CD14-positive monocyte (primary cell): ENCODE results near the gene SYS1. TPM values are rescaled to one million over a fixed set of nuclear protein-coding genes. Genes with fewer than 3 reads are reported as not detected.

ENCODE experiments used
- DNase-seq, 3 donors: peaks; one replicate each; pipeline ENCODE4 v3.0.0-alpha.2; 2011 to 2022
- H2AFZ ChIP-seq: 2 replicates; pipeline ENCODE4 v1.6.0; 2012; ENCODE audit warnings: mild to moderate bottlenecking, low read depth, low read length, inconsistent platforms; ENCODE audit not compliant: insufficient read depth, poor library complexity, severe bottlenecking
- H3K27ac ChIP-seq, 2 donors: 1 replicate in 1 of 2; 2 replicates in 1 of 2; pipeline ENCODE4 v1.5.1; 2012 to 2013; ENCODE audit warnings: low read length in 2 of 2, control low read depth in 1 of 2, inconsistent platforms in 1 of 2, low read depth in 1 of 2, mild to moderate bottlenecking in 1 of 2
- H3K27me3 ChIP-seq, 2 donors: one replicate each; pipeline versions ENCODE4 v1.6.0 to v1.6.1; 2011 to 2013; ENCODE audit warnings: low read length in 2 of 2; ENCODE audit not compliant: control insufficient read depth in 2 of 2, insufficient read depth in 2 of 2
- H3K36me3 ChIP-seq, 2 donors: replicated peaks in 1 of 2; 1 replicate in 1 of 2; 2 replicates in 1 of 2; pipeline versions ENCODE4 v1.5.1 to v1.6.1; 2012 to 2013; ENCODE audit warnings: low read length in 2 of 2, control low read depth in 1 of 2, inconsistent platforms in 1 of 2, mild to moderate bottlenecking in 1 of 2; ENCODE audit not compliant: insufficient read depth in 2 of 2, control insufficient read depth in 1 of 2
- H3K4me1 ChIP-seq, 2 donors: 1 replicate in 1 of 2; 2 replicates in 1 of 2; pipeline versions ENCODE4 v1.5.1 to v1.6.1; 2012 to 2013; ENCODE audit warnings: low read length in 2 of 2, control low read depth in 1 of 2, inconsistent platforms in 1 of 2, mild to moderate bottlenecking in 1 of 2, moderate library complexity in 1 of 2; ENCODE audit not compliant: insufficient read depth in 2 of 2, control insufficient read depth in 1 of 2
- H3K4me2 ChIP-seq: replicated peaks from 2 replicates; pipeline ENCODE3; 2012; ENCODE audit warnings: low read length, moderate library complexity, mild to moderate bottlenecking; ENCODE audit not compliant: poor library complexity, severe bottlenecking; ENCODE audit errors: extremely low read depth
- H3K4me3 ChIP-seq, 3 experiments: fragments of 200-600 bp in 1 of 3; sonication (generic) in 1 of 3; replicated peaks in 1 of 3; 1 replicate in 2 of 3; 2 replicates in 1 of 3; pipeline ENCODE4 v1.5.1; 2011 to 2013; ENCODE audit warnings: low read length in 3 of 3, mild to moderate bottlenecking in 3 of 3, control low read depth in 2 of 3, low read depth in 2 of 3, inconsistent platforms in 1 of 3, moderate library complexity in 1 of 3
- H3K79me2 ChIP-seq: 2 replicates; pipeline ENCODE4 v1.6.0; 2012; ENCODE audit warnings: mild to moderate bottlenecking, control low read depth, inconsistent platforms, low read length, moderate library complexity; ENCODE audit not compliant: insufficient read depth
- H3K9ac ChIP-seq: 2 replicates; pipeline ENCODE4 v1.6.0; 2017; ENCODE audit warnings: low read length, mild to moderate bottlenecking; ENCODE audit not compliant: insufficient read depth, poor library complexity, severe bottlenecking
- H3K9me3 ChIP-seq, 2 donors: replicated peaks in 1 of 2; 1 replicate in 1 of 2; 2 replicates in 1 of 2; pipeline versions ENCODE4 v1.5.1 to v1.6.1; 2012 to 2013; ENCODE audit warnings: low read length in 2 of 2, control low read depth in 1 of 2; ENCODE audit not compliant: control insufficient read depth in 1 of 2, insufficient read depth in 1 of 2
- H4K20me1 ChIP-seq: 2 replicates; pipeline ENCODE4 v1.6.0; 2012; ENCODE audit warnings: mild to moderate bottlenecking, low read length, control low read depth, moderate library complexity; ENCODE audit not compliant: insufficient read depth
- H3K27ac Mint-ChIP-seq, 7 donors: one replicate each; pipeline ENCODE4 v1.8.0; 2020; ENCODE audit warnings: mild to moderate bottlenecking in 7 of 7, mixed read lengths in 7 of 7, moderate library complexity in 6 of 7, inconsistent platforms in 2 of 7
- H3K27me3 Mint-ChIP-seq, 3 donors: one replicate each; pipeline ENCODE4 v1.8.0; 2021 to 2022; ENCODE audit warnings: low read depth in 3 of 3, mild to moderate bottlenecking in 3 of 3, mixed read lengths in 3 of 3, moderate library complexity in 3 of 3, inconsistent platforms in 1 of 3
- H3K36me3 Mint-ChIP-seq, 2 donors: one replicate each; pipeline ENCODE4 v1.8.0; 2020; ENCODE audit warnings: mixed read lengths in 2 of 2, inconsistent platforms in 1 of 2, mild to moderate bottlenecking in 1 of 2
- H3K4me1 Mint-ChIP-seq: one replicate; pipeline ENCODE4 v1.8.0; 2020; ENCODE audit warnings: mild to moderate bottlenecking, mixed read lengths
- H3K4me3 Mint-ChIP-seq, 2 donors: one replicate each; pipeline ENCODE4 v1.8.0; 2020; ENCODE audit warnings: mild to moderate bottlenecking in 2 of 2, mixed read lengths in 2 of 2, moderate library complexity in 1 of 2
- H3K9me3 Mint-ChIP-seq, 7 donors: one replicate each; pipeline ENCODE4 v1.8.0; 2020 to 2022; ENCODE audit warnings: mixed read lengths in 7 of 7, mild to moderate bottlenecking in 6 of 7, moderate library complexity in 6 of 7, inconsistent platforms in 2 of 7
- CTCF ChIP-seq: fragments of 200-600 bp; IDR thresholded peaks from one replicate; pipeline ENCODE4 v1.8.0; 2022; ENCODE audit warnings: antibody characterized with exemption, mild to moderate bottlenecking
- WGBS: methylation state at CpG from one replicate; pipeline ENCODE4 v1.1.5; 2013; ENCODE audit warnings: missing lambda C conversion rate; ENCODE audit not compliant: insufficient coverage; 5-methylcytosine and 5-hydroxymethylcytosine counted together
- intact Hi-C, 2 donors: fragments of 100-400 bp; cut with micrococcal nuclease; formaldehyde crosslinking; loops; one replicate each; pipeline versions ENCODE4 v1.15.0 to v1.15.1; 2023
- polyA plus RNA-seq, 3 donors: library from polyadenylated mRNA; depleted of rRNA in 1 of 3; unstranded in 2 of 3; stranded (reverse) in 1 of 3; fragments of 300-500 nt in 2 of 3; fragments of >200 nt in 1 of 3; fragmentation: Illumina TruSeq in 2 of 3; gene quantifications; 1 replicate in 2 of 3; 2 replicates in 1 of 3; pipeline ENCODE4 v1.2.3, GENCODE V29; 2012 to 2021

SYS1 gene
- polyA plus RNA-seq, 3 donors = 16.8 to 23.1 (median 22.1) TPM

GRCh38 chr20:45345104-45345936 lies 17.6 kb upstream of the SYS1 start:
- Histone ChIP-seq H3K4me3 (no peak overlapping the region), H3K9ac (no peak overlapping the region), H3K4me2 (no peak overlapping the region), H3K36me3 (no peaks in the 10 kb centered on the region), H3K9me3 (no peaks in the 10 kb centered on the region), H3K79me2 (peaks cover 8% of the 10 kb centered on the region), H3K27me3 (peaks cover 0 to 9% of the 10 kb centered on the region in 2 donors), H4K20me1 (no peaks in the 10 kb centered on the region), H3K4me1 (peaks cover 29 to 51% of the 10 kb centered on the region in 2 donors), H2AFZ (no peak overlapping the region), H3K27ac (no peak overlapping the region)
- H3K27ac Mint-ChIP-seq = peak overlapping the region in 5 of 7 donors; percentile 17 to 81 (median 33)
- peak overlapping the region in 1 of 2 donors; percentile 46 for H3K4me3 Mint-ChIP-seq
- H3K9me3 Mint-ChIP-seq = peaks cover 0 to 3% (median 0%) of the 10 kb centered on the region in 7 donors
- peaks cover under 1 to 13% of the 10 kb centered on the region in 2 donors for H3K36me3 Mint-ChIP-seq
- DNase-seq = no peak
- peaks cover 10 to 26% (median 16%) of the 10 kb centered on the region in 3 donors for H3K27me3 Mint-ChIP-seq
- no peak for TF ChIP-seq CTCF
- peaks cover 50% of the 10 kb centered on the region for H3K4me1 Mint-ChIP-seq
- intact Hi-C loops = no loop called here
- 71% methylated on average over 2 of the region's 9 CpGs for WGBS

DNA sequence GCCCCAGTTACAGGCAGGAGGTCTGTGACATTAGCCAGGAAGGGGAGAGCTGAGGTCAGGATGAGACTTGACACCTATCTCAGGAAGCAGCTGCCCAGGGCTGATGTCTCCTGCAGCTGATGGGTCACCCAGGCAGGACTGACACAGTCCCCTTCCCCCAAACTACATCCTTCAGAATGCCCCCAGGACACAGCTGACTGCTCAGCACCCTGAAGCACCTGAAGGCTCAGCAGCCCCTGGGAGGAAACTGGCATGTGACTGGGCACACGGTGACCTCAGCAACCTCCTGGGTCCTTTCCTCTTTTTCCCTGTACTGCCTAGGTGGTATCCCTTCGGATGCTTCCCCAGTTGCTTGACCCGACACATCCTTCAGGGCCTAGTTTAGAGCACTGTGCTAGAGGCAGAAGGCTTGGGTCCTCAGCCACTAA lies 16.7 kb upstream of the SYS1 start:
- Mint-ChIP-seq H3K4me3 (peak overlapping the region in 1 of 2 donors; percentile 46), H3K9me3 (peaks cover 0 to 3% (median 0%) of the 10 kb centered on the region in 7 donors), H3K27ac (peak overlapping the region in 2 of 7 donors; percentile 15 to 21), H3K27me3 (peaks cover 10 to 26% (median 18%) of the 10 kb centered on the region in 3 donors), H3K36me3 (peaks cover 0 to 12% of the 10 kb centered on the region in 2 donors), H3K4me1 (peaks cover 50% of the 10 kb centered on the region)
- no peak overlapping the region for H3K27ac ChIP-seq
- H3K27me3 ChIP-seq = peaks cover 0 to 9% of the 10 kb centered on the region in 2 donors
- peaks cover 29 to 51% of the 10 kb centered on the region in 2 donors for H3K4me1 ChIP-seq
- H2AFZ ChIP-seq = no peak overlapping the region
- H3K9me3 ChIP-seq = no peaks in the 10 kb centered on the region
- no peak overlapping the region for H3K9ac ChIP-seq
- peaks cover 8% of the 10 kb centered on the region for H3K79me2 ChIP-seq
- no peaks in the 10 kb centered on the region for H3K36me3 ChIP-seq
- no peaks in the 10 kb centered on the region for H4K20me1 ChIP-seq
- H3K4me2 ChIP-seq = no peak overlapping the region
- no peak overlapping the region for H3K4me3 ChIP-seq
- DNase-seq = peak in 1 of 3 donors; percentile 35
- 44% methylated on average over 2 of the region's 3 CpGs for WGBS
- intact Hi-C loops = no loop called here
- no peak for TF ChIP-seq CTCF
